Posterior vena cava (tissue), 2 donors: ENCODE measurements around the gene SETD4. TPM values are rescaled to one million over a fixed set of nuclear protein-coding genes. Genes with fewer than 3 reads are reported as not detected.
"Not testable (repeated sequence)": the region's sequence is repeated elsewhere in the genome, so short reads cannot be mapped to it uniquely, and the experiment has no call there.

Source experiments
- DNase-seq: peaks from one replicate; pipeline ENCODE4 v3.0.0-alpha.2; 2020; ENCODE audit warnings: low spot score
- intact Hi-C, 2 donors: fragments of 100-400 bp; cut with DNase I; formaldehyde crosslinking; loops; one replicate each; pipeline versions ENCODE4 v1.14.1 to v1.14.2; 2022 to 2023
- long read RNA-seq, 2 donors: library from polyadenylated mRNA; unstranded; transcript quantifications; one replicate each; pipeline ENCODE4 v2.0.0, GENCODE V29; 2020 to 2021
- total RNA-seq, 2 donors: library from RNA; stranded (reverse); fragmentation: NEBNext Ultra II Directional; extraction: Animal tissue kit (Norgen Biotek cat#: 25700); gene quantifications; one replicate each; pipeline ENCODE4 v1.2.1, GENCODE V29; 2021
- donor health status: DM: yes; HTN: yes; CAD: no.
- donor health status: DM: yes; HTN: yes; CAD: no.

The SETD4 gene
- 10 to 100 TPM; 11.9 to 12.9 TPM for total RNA-seq
- long read RNA-seq, donor 1, partial matches to known transcripts: 1 of 2 reads
- long read RNA-seq, donor 1, other reads (novel, unspliced or antisense): 1 of 2 reads
- long read RNA-seq, donor 2, partial matches to known transcripts: 12 of 26 reads
- long read RNA-seq, donor 2, other reads (novel, unspliced or antisense): 10 of 26 reads

DNA sequence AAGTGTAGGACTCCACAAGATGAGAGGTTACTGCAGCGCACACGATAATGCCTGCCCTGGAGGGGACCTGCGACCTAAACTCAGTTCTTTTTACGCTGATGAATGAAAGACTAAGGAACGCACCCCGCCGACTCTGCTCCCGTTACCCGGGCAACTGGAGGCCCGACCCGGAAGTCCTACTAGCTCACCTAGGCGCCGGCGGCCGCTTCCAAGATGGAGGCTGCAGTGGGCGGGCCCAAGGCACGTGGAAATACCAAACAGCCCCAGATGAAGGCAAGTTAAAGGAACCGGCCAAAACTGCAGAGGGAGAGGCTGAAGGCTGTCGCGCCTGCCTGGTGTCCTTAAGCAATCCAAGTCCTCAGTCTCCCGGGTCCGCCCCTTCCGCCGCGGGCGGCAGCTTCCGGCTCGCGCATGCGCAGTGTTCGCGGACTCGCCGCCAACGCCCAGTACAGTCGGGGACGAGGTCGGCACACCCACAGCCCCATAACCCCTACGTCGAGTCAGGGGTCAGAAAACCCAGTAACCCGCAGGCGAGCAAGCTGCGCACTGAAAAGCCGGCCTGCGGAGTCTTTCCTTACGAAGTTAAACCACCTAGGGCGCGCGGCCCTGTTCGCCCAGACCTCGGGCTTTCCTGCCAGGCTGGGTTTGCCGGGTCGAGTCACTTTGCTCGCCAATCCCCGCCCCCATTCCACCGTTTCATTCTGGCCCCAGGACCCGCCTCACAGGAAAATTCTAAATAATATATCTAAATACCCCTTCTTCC, at the start of gene SETD4:
Gene SETD4, minus strand, starts transcription at position 368 of the 763 bp plus-strand sequence. CDS start 1,638 bp downstream, outside the sequence.
- intact Hi-C loops: no loop called here
- DNase-seq: peak; percentile 98

GRCh38 chr21:36109868-36110267, 49.5 kb upstream of the SETD4 start:
- intact Hi-C loops: no loop called here
- DNase-seq: no peak

DNA sequence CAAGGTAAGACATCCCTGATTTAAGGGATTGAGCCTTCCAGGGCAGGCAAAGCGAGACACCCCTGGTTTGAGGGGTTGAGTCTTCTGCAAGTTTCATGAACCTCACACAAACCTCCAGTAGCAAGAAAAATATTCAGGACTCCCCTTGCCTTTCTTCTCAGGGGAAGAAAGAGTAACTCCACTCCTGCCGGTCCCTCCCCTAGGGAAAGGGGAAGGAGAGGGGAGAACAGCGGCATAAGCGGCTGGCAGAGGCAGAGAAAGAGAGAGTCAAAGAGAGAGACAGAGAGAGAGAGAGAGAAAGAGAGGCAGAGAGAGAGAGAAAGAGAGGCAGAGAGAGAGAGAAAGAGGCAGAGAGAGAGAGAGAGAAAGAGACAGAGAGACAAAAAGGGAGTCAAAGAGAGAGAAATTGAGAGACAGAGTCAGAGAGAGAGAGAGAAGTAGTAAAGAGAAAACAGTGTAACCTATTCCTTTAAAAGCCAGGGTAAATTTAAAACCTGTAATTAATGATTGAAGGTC, 45.1 kb upstream of the SETD4 start:
- intact Hi-C loops: no loop called here
- DNase-seq: no peak

- intact Hi-C loops: no loop called here
- DNase-seq: no peak
These were observed 44.3 kb upstream of the SETD4 start for GRCh38 chr21:36104317-36105300.

- DNase-seq: no peak
- intact Hi-C loops: no loop called here
These were observed 43.1 kb upstream of the SETD4 start for GRCh38 chr21:36103434-36103833.

DNA sequence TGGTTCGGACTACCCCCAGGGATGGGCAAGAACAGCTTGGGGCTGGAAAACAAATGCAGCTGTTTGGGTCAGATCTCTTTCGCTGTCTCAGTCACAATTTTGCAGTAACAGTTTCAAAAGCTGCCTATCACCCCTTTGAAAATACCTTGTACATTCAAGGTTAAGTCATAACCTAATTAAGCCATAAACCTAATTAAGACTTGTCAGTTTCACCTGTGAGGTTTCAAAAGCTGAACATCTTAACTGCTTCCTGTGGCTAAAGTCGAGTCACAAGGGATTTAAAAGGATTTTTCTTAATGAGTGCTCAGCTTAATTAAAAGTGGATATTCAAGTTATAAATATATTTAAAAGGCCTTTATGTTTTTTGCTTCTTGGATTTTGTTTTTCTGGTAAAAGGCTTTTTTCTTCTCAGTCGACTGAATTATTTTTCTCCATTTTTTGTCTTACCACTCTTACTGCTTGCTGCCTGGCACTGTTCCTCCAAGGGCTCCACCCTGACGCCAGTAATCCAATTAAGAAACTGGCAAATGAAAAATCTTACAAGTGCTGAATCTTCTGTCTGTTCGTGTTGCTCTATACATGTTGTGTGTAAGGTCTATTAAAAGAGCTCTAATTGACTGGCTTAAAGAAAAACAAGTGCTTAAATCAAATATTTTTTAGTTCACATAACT, 40.8 kb upstream of the SETD4 start:
- intact Hi-C loops: no loop called here
- no peak for DNase-seq

DNA sequence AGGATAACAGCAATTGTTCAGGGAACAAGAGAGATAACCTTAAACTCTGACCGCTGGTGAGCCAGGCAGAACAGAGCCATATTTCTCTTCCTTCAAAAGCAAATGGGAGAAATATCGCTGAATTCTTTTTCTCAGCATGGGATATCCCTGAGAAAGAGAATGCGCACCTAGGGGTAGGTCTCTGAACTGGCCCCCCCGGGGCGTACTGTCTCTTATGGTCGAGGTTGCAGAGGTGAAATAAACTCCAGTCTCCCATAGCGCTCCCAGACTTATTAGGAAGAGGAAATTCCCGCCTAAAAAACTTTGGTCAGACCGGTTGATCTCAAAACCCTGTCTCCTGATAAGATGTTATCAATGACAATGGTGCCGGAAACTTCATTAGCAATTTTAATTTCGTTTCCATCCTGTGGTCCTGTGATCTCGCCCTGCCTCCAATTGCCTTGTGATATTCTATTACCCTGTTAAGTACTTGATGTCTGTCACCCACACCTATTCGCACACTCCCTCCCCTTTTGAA, 39.4 kb upstream of the SETD4 start:
- DNase-seq, intact Hi-C loops: not testable (repeated sequence)

DNA sequence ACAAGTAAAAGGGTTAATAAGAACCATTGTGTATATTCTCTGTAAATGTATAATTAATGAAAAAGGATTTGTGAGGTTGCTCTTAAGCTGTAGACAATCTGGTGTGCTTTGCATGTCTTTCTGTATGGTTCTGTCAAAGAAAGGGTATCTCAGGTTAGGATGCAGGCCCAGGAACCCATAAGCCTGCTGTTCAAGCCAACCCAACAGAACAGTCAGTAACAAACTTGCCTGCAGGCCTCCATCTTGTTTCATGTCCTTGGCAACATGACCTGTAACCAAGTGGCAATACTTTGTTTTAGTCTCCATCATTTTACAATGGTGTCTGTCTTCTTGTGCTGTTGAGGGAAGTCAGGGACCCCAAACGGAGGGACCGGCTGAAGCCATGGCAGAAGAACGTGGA, 38.7 kb upstream of the SETD4 start:
- no peak for DNase-seq
- intact Hi-C loops: no loop called here

- DNase-seq: no peak
- intact Hi-C loops: no loop called here
These were observed 37.8 kb upstream of the SETD4 start for GRCh38 chr21:36098182-36098532.

DNA sequence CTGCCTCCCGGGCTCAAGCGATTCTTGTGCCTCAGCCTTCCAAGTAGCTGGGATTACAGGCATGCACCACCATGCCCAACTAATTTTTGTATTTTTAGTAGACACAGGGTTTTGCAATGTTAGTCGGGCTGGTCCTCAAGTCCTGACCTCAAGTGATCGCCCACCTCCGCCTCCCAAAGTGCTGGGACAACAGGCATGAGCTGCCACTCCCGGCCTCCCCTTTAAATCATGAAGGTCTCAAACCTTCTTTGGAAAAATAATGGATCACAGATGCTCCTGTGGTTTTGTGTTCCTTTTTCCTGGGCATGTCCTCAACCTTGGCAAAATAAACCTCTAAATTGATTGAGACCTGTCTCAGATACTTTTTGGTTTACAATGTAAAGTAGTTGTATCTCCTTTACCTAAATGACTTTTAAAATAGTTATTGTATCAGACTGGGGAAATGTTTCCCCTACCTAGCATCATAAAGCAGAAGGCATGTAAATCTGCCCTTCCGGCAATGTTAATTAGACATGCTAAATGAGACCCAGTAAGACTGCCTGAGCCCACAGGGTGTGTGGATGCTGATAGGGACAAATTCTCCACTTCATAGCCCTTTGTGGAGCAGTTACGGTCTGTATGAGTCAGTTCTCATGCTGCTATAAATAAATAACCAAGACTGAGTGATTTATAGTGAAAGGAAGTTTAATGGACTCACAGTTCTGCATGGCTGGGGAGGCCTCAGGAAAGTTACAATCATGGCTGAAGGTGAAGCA, 37.3 kb upstream of the SETD4 start:
- intact Hi-C loops: no loop called here
- DNase-seq: no peak

DNA sequence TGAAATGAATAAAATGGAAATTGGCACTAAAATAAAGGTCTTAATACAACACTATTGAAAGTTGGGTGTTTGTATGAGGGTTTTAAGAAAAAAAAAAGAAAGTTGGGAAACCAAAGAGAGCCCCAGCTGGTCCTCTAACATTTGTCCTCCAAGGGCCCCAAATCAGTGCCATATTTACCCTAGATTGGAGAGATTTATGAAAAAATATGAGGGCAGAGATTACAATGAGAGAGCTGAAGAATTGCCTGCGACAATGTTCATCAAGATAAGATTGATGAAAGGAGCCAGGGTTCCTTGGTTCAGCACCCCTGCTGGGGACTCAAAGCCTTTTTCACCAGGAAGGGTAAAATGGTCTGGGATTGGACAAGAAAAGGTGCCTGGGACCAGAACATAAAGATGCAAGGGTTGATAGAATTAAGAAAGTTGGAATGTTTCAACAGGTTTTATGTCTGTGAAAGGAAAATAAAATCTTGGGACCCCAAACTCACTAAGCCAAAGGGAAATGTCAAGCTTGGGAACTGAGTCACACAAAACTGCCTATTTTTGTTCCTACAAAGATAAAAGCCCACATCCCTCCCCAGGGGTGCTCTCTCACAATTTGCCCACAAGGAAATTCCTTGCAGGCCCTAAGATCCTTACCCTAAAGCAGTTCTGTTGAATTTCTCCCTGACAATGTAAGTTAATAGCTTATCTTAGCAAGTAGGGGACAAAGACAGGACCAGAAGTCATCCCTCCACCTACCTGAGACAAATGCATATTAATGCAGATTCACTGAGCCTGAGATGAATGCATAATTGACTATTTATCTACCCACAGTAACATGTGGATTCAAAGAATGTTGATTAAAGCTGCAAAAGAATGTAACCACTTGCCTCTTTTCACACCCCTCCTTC, 36.3 kb upstream of the SETD4 start:
- DNase-seq: no peak
- intact Hi-C loops: no loop called here

- intact Hi-C loops: no loop called here
- DNase-seq: no peak
These were observed 33.2 kb upstream of the SETD4 start for GRCh38 chr21:36093512-36093911.

GRCh38 chr21:36092681-36093080, 32.4 kb upstream of the SETD4 start:
- intact Hi-C loops: no loop called here
- DNase-seq: no peak

GRCh38 chr21:36089946-36090345, 29.6 kb upstream of the SETD4 start:
- intact Hi-C loops: no loop called here

DNA sequence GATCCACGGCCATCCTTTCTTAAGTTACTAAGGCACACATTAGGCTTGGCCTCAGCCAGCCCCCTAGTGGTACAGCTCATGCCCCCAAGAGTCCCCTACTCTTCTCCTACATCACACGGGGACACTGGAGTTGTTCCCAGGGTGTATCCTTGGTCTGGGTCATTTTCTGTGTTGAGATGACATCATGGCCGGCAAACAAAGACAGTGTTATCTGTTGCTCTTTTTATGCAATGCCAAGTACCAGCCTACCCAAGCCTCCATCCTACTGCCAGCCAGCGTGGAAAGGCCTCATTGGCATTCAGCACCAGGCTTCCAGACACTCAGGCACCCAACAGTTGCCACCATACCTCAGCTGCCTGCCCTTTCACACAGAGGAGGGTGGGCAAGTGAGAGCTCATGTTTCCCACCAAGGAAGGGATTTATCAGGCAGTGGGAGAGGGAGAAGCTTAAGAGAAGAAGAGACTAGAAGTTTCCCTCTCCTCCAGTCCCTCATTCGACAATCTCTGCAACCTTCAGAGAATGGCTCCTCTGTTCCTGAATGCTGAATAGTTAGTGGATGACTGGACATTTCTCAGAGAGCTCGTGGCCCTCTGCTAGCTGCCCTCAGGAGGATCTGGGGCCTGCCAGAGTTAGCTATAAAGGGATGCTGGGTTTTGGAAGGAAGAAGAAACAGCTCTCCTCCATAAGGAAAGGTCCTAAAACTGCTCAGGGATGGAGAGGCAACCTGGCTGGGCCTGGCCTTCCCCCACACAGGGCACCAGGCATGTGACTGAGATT, 27.2 kb upstream of the SETD4 start:
- DNase-seq: no peak
- intact Hi-C loops: no loop called here

More at GRCh38 chr21:36089946-36090345, 29.6 kb upstream of the SETD4 start:
- DNase-seq: no peak

- no peak for DNase-seq
- intact Hi-C loops: no loop called here
These were observed 21.9 kb upstream of the SETD4 start for GRCh38 chr21:36082237-36082664.

- no peak for DNase-seq
- intact Hi-C loops: no loop called here
These were observed 20.1 kb upstream of the SETD4 start for GRCh38 chr21:36080386-36080785.
